22Rv1 (cell line): ENCODE data around the gene NR2F1-AS1.

Experiments used
- H3K27ac ChIP-seq: fragments of 450-650 bp; 2 replicates; pipeline ENCODE4 v1.5.1; 2017
- ZFX ChIP-seq: fragments of 450-650 bp; IDR thresholded peaks from 2 replicates; pipeline ENCODE4 v1.6.1; 2017; ENCODE audit warnings: antibody characterized with exemption, borderline replicate concordance
- TF ChIP-seq, protein P1 (sequence below): fragments of 450-650 bp; IDR thresholded peaks from 2 replicates; pipeline ENCODE4 v1.5.1; 2017; ENCODE audit warnings: mild to moderate bottlenecking

NR2F1-AS1 gene

DNA sequence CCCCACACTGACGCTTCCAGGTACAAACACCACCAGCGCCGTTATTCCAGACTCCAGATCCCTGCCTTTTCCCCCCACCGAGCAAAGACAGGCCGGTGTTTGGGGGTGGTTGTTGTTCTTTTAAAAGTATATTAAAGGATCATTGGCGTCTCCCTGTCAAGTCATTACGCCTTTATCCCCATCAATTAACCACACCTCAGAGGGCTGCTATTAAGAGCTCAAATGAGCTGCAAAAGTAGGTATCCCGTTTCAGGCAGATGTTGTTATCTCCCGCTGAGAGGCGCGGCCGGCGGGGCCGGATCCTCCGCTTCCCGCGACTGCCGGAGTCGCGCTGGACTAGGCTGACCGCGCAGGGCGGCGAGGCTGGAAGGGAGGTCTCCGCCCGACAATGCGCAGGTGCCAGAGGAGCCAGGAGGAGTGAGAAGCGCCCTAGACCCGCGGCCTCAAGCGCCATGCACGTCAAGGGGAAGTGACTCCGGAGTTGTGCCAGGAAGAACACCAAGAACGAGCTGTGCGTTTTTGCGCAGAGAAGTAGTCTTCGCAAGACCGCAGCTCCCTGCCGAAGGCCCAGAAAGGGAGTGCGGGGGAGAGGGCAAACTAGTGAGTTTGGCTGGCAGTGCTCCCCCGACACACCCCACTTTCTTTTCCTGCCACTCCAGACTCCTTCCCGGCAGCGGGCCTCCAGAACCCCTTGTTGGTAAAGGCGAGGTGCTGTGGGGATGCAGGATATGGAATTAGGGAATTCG is 8.2 kb downstream of the NR2F1-AS1 start:
- no peak for TF ChIP-seq ZFX
- TF ChIP-seq, protein P1, sequence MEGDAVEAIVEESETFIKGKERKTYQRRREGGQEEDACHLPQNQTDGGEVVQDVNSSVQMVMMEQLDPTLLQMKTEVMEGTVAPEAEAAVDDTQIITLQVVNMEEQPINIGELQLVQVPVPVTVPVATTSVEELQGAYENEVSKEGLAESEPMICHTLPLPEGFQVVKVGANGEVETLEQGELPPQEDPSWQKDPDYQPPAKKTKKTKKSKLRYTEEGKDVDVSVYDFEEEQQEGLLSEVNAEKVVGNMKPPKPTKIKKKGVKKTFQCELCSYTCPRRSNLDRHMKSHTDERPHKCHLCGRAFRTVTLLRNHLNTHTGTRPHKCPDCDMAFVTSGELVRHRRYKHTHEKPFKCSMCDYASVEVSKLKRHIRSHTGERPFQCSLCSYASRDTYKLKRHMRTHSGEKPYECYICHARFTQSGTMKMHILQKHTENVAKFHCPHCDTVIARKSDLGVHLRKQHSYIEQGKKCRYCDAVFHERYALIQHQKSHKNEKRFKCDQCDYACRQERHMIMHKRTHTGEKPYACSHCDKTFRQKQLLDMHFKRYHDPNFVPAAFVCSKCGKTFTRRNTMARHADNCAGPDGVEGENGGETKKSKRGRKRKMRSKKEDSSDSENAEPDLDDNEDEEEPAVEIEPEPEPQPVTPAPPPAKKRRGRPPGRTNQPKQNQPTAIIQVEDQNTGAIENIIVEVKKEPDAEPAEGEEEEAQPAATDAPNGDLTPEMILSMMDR = no peak
- no peak overlapping the region for H3K27ac ChIP-seq

DNA sequence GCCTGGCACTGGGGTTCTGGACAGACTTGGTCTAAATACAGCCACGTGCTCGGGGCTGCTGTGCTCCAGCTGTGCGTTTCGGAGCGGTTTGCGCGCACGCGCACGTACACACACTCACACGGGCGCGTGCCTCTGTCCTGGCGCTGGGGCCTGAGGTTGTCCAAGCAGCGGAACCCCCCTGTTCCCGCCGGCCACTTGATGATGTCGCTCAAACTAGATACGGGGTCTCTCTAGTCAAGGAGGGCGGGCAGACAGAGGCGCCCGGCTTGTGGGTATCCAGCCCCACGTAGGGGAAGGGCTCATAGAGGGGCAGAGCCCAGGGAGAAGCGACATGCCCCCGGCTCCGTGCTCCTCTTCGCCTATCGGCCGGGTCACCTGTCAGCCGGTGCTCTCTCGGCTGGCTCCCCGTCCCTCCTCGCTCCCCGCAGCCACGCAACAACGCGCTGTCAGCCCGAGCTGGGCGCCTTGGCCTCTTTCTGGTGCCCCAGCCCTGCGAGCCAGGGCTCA is 8.9 kb downstream of the NR2F1-AS1 start:
- no peak overlapping the region for H3K27ac ChIP-seq
- TF ChIP-seq, protein P1 = no peak
- no peak for TF ChIP-seq ZFX

DNA sequence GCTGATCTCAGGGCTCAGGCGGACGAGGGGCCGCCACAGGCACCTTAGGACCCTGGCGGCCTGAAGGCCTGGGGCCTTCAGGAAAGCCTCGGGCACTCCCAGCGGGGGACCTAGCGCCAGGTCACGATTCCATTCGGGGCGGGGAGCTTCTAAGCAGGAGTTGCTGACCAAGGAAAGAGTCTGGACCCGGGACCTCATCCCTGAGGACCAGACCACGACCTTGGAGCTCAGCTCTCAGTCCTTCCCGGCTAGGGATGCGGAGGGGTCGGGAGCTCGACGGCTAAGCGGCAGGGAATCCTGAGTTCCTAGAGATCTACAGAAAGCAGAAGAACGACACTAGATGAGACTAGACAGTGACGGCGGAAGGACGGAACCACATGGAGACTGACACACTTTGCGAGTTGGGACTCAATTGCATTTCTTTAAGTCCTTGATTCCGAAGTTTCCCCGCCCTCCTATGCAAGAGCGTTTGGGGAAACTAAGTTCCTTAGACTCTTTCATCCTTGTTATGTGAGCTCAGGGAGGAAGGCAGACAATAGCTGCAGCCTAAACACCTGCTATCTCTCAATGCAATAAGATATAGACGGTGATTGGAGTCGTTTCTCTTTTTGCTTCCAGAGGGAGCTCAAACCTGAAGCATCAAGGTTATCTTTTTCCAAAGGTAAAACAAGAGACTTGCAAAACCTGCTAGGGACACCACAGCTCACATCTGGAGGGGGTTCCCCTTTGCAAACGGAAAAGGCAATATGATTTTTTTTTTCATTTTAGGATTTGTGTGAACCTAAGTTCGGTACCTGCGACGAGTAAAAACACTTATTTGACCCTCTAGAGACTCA is 9.7 kb downstream of the NR2F1-AS1 start:
- no peak overlapping the region for H3K27ac ChIP-seq

DNA sequence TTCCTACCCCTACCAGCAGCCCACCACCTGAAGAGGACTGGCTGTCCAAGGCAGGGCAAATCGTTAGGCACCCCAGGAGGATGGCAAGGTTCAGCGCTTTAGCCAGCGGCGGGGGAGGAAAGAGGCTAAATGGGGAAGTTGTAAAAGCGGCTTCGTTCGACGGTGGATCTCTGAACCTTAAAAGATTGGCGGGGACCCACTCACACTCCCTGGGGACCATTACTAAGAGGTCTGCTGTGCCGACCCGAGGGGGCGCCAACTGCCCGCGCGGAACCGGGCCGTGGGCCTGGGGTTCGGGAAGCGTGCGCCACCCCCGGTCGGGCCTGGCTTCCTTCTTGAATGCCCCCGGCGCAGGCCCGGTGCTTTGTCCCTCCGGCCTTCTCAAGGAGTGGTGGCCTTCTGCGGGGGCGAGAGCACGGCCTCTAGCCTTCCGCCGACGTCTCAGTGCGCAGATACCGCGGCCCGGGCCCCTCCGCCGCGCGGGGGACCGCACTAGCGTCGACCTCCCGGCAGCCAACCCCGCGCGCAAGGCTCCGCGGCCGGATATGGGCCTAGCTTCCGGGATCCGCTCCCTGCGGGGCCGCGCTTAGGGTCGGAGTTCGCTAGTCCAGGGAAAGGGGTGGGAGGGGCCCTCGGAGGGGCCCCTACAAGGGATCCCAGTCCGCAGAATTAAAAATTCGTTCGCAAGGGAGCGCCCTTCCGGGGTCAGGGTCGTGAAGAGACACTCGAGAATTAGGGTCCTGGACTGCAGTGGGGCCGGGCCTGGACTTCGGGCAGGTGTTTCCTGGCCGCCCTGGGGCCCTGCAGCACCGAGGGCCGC is 10.5 kb downstream of the NR2F1-AS1 start:
- H3K27ac ChIP-seq = no peak overlapping the region
- TF ChIP-seq ZFX = no peak
- TF ChIP-seq, protein P1 = no peak

More for the DNA sequence above, 9.7 kb downstream of the NR2F1-AS1 start:
- TF ChIP-seq ZFX = no peak
- TF ChIP-seq, protein P1 = no peak

DNA sequence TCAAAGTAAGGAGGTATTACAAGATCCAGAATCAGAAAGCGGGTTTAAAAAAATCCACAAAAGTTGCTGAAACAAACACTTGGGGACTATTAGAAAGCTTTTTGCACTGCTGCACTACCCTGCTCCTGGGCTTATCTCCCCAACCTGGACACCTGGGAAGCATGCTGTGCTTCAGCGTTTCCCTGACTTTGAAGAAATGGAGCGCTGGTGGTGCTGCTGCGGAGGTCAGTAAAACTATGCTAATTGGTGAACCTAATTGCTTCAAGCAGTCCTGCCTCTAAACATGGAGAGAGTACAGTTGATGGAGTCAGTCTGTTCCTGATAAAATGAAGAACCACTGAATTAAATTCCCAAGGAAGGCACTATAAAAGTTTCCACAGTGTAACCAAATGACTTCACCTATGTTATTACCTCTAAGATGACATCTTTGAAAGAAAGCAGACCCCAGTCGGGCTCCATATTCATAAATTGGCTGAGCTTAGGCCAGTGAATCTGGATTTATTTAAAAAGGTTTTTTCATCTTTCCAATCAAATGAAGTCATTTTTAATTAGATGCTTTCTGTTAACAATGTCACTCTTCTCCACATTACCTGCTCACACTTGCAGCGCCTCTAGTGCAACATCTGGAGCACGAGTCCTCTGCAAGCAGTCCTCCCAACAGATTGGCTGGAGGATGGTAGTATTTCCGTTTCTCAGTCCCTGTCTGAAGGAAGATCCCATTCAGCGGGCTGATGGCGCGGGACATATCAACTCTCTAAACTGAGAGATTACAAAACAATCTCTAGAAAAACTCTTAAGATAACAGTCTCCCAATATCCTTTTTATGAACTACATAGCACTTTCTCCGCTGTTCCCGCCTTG is 11.5 kb downstream of the NR2F1-AS1 start:
- TF ChIP-seq, protein P1 = no peak
- no peak for TF ChIP-seq ZFX
- H3K27ac ChIP-seq = no peak overlapping the region

DNA sequence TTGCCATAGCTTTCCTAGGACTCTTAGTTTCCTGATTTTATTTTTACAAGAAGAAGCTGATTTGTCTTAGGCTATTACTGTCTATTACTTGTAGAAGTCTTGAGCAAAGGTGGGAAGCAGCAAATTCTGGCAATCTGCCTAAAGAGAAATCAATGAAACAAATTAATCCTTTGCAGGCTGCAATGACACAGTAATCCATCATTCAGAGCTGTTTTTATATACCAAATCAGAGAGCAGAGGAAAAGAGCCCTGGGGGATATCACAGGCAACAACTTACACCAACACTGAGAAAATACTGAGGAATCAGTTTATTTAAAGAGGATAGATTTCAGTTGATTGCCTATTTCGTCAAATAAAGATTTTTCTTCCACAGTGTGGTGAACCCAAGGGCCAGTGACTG is 13.6 kb downstream of the NR2F1-AS1 start:
- no peak overlapping the region for H3K27ac ChIP-seq
- TF ChIP-seq ZFX = no peak
- TF ChIP-seq, protein P1 = no peak
